Subcutaneous abdominal adipose tissue (tissue), 5 donors: Measurements from ENCODE around the gene BIRC3.
"Not testable (repeated sequence)": the region's sequence is repeated elsewhere in the genome, so short reads cannot be mapped to it uniquely, and the experiment has no call there.

Experiments used
- H3K27ac ChIP-seq: one replicate; pipeline ENCODE4 v1.7.0; 2013; ENCODE audit warnings: low read depth, mild to moderate bottlenecking, inconsistent platforms, low read length, moderate library complexity
- H3K27me3 ChIP-seq, 5 donors: one replicate each; pipeline ENCODE4 v1.7.0; 2013; ENCODE audit warnings: low read length in 5 of 5, inconsistent platforms in 1 of 5; ENCODE audit not compliant: control insufficient read depth in 5 of 5, insufficient read depth in 4 of 5
- H3K36me3 ChIP-seq, 5 donors: one replicate each; pipeline ENCODE4 v1.7.0; 2013; ENCODE audit warnings: low read length in 5 of 5; ENCODE audit not compliant: control insufficient read depth in 5 of 5, insufficient read depth in 5 of 5
- H3K4me1 ChIP-seq, 5 donors: one replicate each; pipeline ENCODE4 v1.7.0; 2013; ENCODE audit warnings: low read length in 5 of 5, mild to moderate bottlenecking in 3 of 5, moderate library complexity in 1 of 5; ENCODE audit not compliant: control insufficient read depth in 5 of 5, insufficient read depth in 5 of 5
- H3K4me3 ChIP-seq, 5 donors: one replicate each; pipeline ENCODE4 v1.7.0; 2013; ENCODE audit warnings: low read length in 5 of 5, low read depth in 1 of 5
- H3K9ac ChIP-seq, 5 donors: one replicate each; pipeline ENCODE4 v1.7.0; 2013; ENCODE audit warnings: low read length in 5 of 5, mild to moderate bottlenecking in 4 of 5, moderate library complexity in 3 of 5
- H3K9me3 ChIP-seq, 5 donors: one replicate each; pipeline ENCODE4 v1.7.0; 2013; ENCODE audit warnings: low read length in 5 of 5; ENCODE audit not compliant: control insufficient read depth in 5 of 5
- donor health status: healthy.
- donor health status: healthy.
- donor health status: healthy.
- donor health status: healthy.
- donor health status: healthy.

Gene BIRC3

DNA sequence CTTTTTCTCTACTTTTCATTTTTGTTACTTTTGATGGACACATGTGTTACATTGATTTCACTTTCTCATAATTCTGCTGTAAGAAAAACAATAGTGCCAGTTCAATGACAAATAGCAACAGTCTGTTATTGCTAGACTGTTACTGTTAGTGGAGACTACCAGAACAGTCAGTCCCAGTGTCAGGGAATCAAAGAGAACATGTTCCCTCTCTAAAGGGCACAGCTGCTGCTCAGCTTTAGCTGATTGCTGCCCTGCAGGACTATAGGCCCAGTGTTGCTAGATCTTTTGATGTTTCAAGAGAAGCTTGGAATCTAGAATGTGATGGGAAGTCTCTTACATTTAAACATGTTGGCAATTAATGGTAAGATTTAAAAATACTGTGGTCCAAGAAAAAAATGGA is 3.4 kb downstream of the BIRC3 start:
- no peak overlapping the region for H3K27ac ChIP-seq
- H3K27me3 ChIP-seq, result no peaks in the 10 kb centered on the region
- H3K4me1 ChIP-seq, result peaks cover 3 to 25% (median 5%) of the 10 kb centered on the region in 5 donors
- H3K4me3 ChIP-seq, result no peak overlapping the region
- no peaks in the 10 kb centered on the region for H3K9me3 ChIP-seq
- H3K36me3 ChIP-seq, result no peaks in the 10 kb centered on the region
- H3K9ac ChIP-seq, result no peak overlapping the region

- Histone ChIP-seq H3K27me3 (no peaks in the 10 kb centered on the region), H3K9ac (no peak overlapping the region), H3K4me1 (peaks cover 0 to 13% (median 4%) of the 10 kb centered on the region in 5 donors), H3K27ac (no peak overlapping the region), H3K9me3 (no peaks in the 10 kb centered on the region), H3K4me3 (no peak overlapping the region), H3K36me3 (peaks cover 0 to 4% (median 0%) of the 10 kb centered on the region in 5 donors)
Observed at GRCh38 chr11:102322560-102322959, 5.3 kb downstream of the BIRC3 start.

DNA sequence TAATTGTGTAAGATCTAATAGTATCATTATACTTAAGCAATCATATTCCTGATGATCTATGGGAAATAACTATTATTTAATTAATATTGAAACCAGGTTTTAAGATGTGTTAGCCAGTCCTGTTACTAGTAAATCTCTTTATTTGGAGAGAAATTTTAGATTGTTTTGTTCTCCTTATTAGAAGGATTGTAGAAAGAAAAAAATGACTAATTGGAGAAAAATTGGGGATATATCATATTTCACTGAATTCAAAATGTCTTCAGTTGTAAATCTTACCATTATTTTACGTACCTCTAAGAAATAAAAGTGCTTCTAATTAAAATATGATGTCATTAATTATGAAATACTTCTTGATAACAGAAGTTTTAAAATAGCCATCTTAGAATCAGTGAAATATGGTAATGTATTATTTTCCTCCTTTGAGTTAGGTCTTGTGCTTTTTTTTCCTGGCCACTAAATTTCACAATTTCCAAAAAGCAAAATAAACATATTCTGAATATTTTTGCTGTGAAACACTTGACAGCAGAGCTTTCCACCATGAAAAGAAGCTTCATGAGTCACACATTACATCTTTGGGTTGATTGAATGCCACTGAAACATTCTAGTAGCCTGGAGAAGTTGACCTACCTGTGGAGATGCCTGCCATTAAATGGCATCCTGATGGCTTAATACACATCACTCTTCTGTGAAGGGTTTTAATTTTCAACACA is 6.4 kb downstream of the BIRC3 start:
- Histone ChIP-seq H3K9me3 (no peaks in the 10 kb centered on the region), H3K27ac (no peak overlapping the region), H3K36me3 (peaks cover 0 to 4% (median 2%) of the 10 kb centered on the region in 5 donors), H3K4me1 (peaks cover 0 to 4% (median 0%) of the 10 kb centered on the region in 5 donors), H3K9ac (no peak overlapping the region), H3K4me3 (no peak overlapping the region), H3K27me3 (no peaks in the 10 kb centered on the region)

DNA sequence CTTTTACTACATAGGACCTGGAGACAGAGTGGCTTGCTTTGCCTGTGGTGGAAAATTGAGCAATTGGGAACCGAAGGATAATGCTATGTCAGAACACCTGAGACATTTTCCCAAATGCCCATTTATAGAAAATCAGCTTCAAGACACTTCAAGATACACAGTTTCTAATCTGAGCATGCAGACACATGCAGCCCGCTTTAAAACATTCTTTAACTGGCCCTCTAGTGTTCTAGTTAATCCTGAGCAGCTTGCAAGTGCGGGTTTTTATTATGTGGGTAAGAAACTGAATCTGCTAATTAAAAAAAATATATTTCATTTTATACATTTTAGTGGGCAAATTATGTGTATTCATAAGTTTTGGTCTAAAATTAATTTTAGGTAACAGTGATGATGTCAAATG is 7.8 kb downstream of the BIRC3 start:
- Histone ChIP-seq H3K27ac (no peak overlapping the region), H3K27me3 (no peaks in the 10 kb centered on the region), H3K9ac (no peak overlapping the region), H3K36me3 (peaks cover 2 to 12% (median 5%) of the 10 kb centered on the region in 5 donors), H3K4me3 (no peak overlapping the region), H3K4me1 (no peaks in the 10 kb centered on the region), H3K9me3 (no peaks in the 10 kb centered on the region)

DNA sequence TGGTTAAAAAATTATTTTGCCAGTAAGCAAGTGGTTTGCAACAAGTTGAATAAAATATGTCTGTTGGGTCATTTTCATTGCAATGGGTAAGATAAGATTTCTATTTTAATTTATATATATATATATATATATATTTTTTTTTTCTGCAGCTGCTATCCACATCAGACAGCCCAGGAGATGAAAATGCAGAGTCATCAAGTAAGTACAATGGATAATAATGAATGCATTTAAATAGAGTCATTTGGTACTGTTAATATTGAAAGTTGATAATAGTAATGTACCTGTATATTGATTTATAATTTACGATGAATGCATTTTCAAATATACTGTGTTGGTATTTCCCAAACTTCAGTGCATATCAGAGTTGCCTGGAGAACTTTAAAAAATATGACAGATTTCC is 11.5 kb downstream of the BIRC3 start:
- no peak overlapping the region for H3K27ac ChIP-seq
- H3K4me1 ChIP-seq, result no peaks in the 10 kb centered on the region
- peaks cover 7 to 28% (median 9%) of the 10 kb centered on the region in 5 donors for H3K36me3 ChIP-seq
- H3K9ac ChIP-seq, result no peak overlapping the region
- H3K4me3 ChIP-seq, result no peak overlapping the region
- no peaks in the 10 kb centered on the region for H3K27me3 ChIP-seq
- no peaks in the 10 kb centered on the region for H3K9me3 ChIP-seq

DNA sequence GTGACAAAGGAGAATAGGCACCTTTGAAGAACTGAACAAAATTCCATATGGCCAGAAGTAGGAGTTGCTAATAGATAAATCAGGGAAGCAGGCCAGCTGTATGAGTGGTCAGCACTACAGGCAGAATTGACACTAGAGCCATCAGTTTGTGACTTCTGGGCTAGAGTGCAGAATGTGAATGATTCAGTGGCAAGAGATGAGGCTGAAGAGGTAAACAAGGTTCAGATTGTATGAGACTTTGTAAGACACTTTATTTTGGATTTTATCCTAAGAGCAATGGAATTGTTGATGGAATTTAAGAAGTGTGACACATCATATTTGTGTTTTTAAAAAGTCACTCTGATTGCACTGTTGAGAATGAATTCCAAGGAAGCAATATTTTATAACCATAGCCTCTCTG is 12.9 kb downstream of the BIRC3 start:
- Histone ChIP-seq H3K27me3 (no peaks in the 10 kb centered on the region), H3K27ac (no peak overlapping the region), H3K4me3 (no peak overlapping the region), H3K36me3 (peaks cover 7 to 28% (median 9%) of the 10 kb centered on the region in 5 donors), H3K9me3 (no peaks in the 10 kb centered on the region), H3K4me1 (no peaks in the 10 kb centered on the region), H3K9ac (no peak overlapping the region)

- H3K4me1 ChIP-seq, result no peaks in the 10 kb centered on the region
- H3K36me3 ChIP-seq, result peaks cover 7 to 28% (median 9%) of the 10 kb centered on the region in 5 donors
- no peaks in the 10 kb centered on the region for H3K27me3 ChIP-seq
- no peak overlapping the region for H3K27ac ChIP-seq
- no peaks in the 10 kb centered on the region for H3K9me3 ChIP-seq
- no peak overlapping the region for H3K9ac ChIP-seq
- no peak overlapping the region for H3K4me3 ChIP-seq
Observed at GRCh38 chr11:102331341-102331740, 14.1 kb downstream of the BIRC3 start.

DNA sequence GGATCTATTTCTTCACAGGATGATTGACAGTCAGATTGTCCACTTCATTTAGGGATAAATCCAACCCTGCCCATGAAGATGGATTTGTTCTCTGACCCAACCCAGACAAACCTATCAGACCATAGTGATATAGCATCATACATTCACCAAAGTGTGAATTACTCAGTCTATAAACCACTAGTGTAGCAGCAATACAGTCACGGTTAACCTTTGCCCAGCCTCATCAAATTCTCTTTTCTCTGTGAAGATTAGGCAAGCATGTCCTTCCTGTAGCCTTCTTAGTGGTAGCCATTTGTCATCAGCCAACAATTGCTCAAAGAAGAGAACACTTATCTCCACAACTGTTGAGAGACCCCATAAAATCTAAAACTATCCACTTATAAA is 15.3 kb downstream of the BIRC3 start:
- Histone ChIP-seq H3K9ac (no peak overlapping the region), H3K4me3 (no peak overlapping the region), H3K27ac (no peak overlapping the region), H3K9me3 (no peaks in the 10 kb centered on the region), H3K27me3 (no peaks in the 10 kb centered on the region), H3K4me1 (no peaks in the 10 kb centered on the region), H3K36me3 (peaks cover 4 to 31% (median 9%) of the 10 kb centered on the region in 5 donors)

DNA sequence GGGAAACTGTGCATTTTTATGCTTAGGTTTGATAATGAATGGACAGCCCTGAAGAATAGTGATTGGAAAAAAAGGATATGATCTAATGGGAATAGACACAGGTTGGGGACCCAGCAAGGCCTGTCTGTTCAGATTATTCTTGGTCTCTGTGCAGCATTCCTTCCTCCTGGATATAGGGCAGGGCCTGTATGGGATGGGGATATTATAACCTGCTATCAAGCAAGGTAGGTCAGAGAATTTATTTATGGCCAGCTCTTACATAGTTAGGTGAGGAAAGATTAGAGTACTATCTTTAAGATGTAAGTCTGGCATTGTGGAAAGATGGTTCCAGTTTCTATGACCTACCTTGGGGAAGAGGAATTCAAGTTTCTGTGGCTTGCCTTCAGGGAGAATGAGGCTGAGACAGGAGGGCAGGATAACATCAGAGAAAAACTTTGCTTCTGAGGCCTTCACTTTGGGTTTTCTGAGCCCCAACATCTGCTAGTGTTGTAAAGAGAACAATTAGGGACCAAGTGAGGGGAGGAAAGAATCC is 21.3 kb downstream of the BIRC3 start:
- Histone ChIP-seq H3K4me3 (no peak overlapping the region), H3K27me3 (no peaks in the 10 kb centered on the region), H3K27ac (no peak overlapping the region), H3K36me3 (peaks cover 0 to 9% (median 0%) of the 10 kb centered on the region in 5 donors), H3K4me1 (no peaks in the 10 kb centered on the region), H3K9me3 (no peaks in the 10 kb centered on the region), H3K9ac (no peak overlapping the region)

DNA sequence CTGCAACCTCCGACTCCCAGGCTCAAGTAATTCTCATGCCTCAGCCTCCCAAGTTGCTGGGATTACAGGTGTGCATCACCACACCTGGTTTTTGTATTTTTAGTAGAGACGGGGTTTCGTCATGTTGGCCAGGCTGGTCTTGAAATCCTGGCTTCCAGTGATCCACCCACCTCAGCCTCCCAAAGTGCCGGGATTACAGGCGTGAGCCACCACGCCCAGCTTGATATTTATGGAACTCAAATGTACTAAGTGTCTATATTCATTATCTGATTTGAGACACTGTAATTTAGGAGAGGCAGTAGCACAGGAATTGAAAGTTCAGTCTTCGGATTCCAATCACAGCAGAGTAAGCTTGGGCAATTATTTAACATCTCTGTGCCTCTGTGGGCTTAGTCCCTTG is 24.0 kb downstream of the BIRC3 start:
- H3K4me3 ChIP-seq, H3K9ac ChIP-seq, H3K36me3 ChIP-seq, H3K9me3 ChIP-seq, H3K27me3 ChIP-seq, H3K27ac ChIP-seq, H3K4me1 ChIP-seq: not testable (repeated sequence)
